ENCODE results near the gene BAZ2B.

The BAZ2B gene

DNA sequence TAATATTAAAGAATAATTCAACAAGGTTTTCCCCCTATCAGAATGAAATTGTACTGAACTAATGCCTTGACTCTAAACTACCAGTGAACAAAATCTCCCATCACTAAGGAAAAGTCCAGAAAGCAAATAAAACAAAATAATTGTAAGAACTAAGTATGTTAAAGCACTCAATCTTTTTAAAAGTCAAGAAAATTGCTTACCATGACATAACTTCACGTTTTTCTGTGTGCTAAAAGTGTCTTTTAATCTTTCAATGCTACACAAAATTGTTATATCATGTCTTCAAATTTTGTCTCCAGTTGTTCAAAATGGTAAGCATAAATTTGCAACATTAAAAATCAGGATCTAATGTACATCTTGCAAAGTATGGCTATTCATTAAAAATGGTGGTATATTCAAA lies 156.1 kb downstream of the BAZ2B start:
- TF ChIP-seq ZNF274 (IDR thresholded peaks at IDR 0.05; ENCODE audit: low read depth, low read length) = no peak
- H3K4me3 ChIP-seq (ENCODE audit: low read length) = no peak overlapping the region

DNA sequence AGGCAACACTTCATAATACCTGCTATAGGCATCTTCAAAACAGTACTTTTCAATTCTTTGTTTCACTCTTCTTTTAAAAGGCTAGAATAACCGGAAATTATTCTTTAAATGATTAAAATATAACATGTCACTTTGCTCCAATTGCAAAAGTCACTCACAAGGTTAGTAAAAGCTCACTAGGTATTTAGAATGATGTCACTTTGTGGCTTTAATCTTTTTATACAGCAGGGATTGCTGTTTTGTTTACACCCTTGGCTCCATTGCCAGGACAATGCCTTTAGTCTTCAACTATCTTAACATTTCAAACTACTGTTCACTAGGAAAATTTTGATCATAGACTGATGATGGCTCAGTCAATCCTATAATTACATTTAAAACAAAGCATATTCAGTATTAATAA lies 157.1 kb downstream of the BAZ2B start:
- H3K4me3 ChIP-seq (ENCODE audit: low read length) = no peak overlapping the region
- no peak for TF ChIP-seq ZNF274 (IDR thresholded peaks at IDR 0.05; ENCODE audit: low read depth, low read length)

DNA sequence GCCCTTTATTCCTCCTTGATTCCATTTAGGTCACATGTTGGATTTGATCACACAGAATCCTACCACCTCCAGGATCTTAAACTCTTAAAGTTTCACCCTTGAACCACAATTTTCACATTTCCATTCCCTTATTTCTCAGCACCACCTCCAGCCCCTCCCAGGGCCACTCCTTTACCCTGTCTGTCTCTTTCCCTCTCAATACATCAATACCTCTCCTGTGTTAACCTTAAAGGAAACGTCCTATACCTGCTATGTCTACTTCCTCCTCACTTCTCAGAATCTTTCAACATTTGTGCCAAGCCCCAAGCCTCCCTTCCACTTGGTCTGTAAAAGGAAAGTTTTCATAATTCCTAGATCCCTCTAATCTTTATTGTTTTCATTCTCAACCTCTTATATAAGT lies 158.8 kb downstream of the BAZ2B start:
- H3K4me3 ChIP-seq (ENCODE audit: low read length) = no peak overlapping the region
- TF ChIP-seq ZNF274 (IDR thresholded peaks at IDR 0.05; ENCODE audit: low read depth, low read length) = no peak

DNA sequence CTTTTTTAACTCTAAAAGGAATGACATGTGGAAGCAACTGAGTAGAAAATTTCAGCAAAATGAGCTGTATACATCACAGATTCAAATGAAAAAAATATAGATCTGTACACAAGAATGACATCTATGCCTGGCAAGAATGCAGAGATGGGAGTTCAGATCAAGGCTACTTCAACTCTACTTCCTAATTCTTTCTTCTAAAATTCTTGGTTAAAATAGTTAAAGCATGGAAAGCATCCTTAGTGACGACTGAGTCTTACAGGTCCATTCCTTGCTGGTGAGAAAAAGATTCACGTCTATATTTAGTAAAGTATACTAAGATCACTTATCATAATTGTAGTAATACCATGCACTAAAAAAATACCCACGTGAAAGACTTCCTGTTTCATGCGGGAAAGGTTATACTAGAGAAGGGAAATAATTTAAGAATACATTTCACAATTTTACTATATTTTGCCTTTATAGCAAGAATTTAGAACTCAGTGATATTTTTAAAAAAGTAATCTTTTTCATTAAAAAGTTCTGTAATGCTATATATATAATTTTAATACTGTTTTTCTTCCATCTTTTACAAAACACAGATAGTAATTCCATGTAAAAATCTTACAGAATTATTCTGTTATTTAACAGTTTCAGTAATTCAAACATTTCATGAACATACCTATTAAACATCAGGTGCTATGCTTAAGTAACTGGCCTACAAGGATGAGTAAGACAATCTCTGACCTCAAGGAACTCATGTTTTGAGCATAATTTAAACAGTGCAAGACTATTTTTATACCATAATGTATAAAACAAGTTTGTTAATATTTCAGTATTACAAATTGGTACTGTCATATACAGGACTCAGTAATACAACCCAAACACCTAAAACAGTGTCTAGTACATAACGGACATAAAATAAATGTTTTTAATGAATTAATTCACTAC lies 159.6 kb downstream of the BAZ2B start:
- no peak overlapping the region for H3K4me3 ChIP-seq (ENCODE audit: low read length)
- TF ChIP-seq ZNF274 (IDR thresholded peaks at IDR 0.05; ENCODE audit: low read depth, low read length) = no peak

DNA sequence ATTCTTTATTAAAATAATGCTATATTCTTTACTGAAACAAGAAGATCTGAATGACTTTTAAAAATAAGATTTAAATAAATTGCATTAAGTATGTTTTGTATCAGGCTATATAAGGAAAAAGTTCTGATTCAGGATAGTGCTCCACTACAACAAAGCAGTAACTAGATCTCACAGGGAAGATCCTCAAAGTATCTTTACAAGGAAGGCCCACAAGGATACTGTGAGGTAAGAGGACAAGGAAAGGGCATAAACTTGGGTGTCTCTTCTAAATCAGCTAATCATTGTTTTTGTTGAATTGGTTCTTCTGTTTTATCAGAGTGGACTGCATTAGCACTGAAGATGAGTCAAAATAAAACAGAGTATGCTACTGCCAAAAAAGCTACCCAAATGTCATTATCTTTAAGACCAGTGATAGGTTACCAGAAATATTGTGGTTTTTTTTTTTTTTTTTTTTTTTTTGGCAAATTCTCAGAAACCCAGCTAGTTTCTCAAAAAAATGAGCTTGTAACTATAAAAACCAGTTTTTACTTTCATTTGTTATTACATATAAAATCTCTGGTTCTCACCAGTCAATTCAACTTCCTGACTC lies 160.9 kb downstream of the BAZ2B start:
- H3K4me3 ChIP-seq (ENCODE audit: low read length) = no peak overlapping the region
- TF ChIP-seq ZNF274 (IDR thresholded peaks at IDR 0.05; ENCODE audit: low read depth, low read length) = no peak

DNA sequence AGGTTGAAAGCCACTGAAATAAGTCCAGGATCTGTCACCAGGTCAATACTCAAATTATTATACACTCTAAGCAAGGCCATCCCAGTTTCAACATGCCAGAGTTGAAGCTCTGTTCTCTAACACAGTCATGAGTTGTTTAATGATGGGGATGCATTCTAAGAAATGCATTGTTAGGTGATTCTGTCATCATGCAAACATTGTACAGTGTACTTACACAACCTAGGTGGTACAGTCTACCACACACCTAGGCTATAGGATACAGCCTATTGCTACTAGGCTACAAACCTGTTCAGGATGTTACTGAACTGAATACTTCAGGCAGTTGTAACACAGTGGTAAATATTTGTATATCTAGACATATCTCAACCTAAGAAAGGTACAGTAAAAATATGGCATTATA lies 162.2 kb downstream of the BAZ2B start:
- TF ChIP-seq ZNF274 (IDR thresholded peaks at IDR 0.05; ENCODE audit: low read depth, low read length) = no peak
- H3K4me3 ChIP-seq (ENCODE audit: low read length) = no peak overlapping the region

DNA sequence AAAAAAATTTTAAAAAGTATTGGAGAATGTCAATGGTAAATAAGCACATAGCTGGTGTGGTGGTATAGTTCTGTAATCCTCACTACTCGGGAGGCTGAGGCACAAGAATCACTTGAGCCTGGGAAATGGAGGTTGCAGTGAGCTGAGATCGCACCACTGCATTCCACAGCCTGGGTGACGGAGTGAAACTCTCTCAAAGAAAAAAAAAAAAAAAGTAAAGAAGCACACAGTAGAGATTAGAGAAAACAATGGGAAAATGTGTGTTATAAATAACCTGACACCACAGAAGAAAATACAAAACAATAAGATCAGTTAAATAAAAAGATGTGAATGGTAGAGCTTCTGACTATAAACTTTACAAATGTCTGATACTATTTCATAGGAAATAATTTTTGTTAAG lies 166.2 kb downstream of the BAZ2B start:
- no peak for TF ChIP-seq ZNF274 (IDR thresholded peaks at IDR 0.05; ENCODE audit: low read depth, low read length)
- no peak overlapping the region for H3K4me3 ChIP-seq (ENCODE audit: low read length)

DNA sequence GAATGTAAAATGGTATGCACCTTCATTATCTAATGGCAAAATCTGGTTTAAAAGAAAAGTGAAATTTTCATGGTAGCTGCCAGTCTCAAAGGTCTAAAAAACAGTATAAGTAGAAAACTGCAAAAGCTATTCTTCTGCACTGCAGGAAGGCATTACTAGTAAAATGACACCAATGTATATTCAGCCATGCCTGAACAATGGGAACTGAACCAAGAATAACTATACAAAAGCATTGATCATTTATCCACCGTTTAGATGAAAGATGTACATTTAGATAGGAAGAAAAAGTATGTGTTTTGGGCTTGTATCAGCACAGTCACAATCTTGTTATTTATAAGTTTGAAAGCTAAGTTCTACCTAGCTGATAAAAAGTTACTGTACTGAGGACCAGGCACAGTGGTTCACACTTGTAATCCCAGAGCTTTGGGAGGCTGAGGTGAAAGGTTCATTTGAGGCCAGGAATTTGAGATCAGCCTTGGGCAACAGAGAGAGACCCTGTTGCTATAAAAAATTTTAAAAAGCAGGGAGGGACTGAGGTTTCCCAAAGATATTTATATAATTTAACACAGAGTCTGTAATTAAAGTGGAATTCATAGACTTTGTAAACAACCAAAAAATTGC lies 166.7 kb downstream of the BAZ2B start:
- no peak for TF ChIP-seq ZNF274 (IDR thresholded peaks at IDR 0.05; ENCODE audit: low read depth, low read length)
- no peak overlapping the region for H3K4me3 ChIP-seq (ENCODE audit: low read length)

DNA sequence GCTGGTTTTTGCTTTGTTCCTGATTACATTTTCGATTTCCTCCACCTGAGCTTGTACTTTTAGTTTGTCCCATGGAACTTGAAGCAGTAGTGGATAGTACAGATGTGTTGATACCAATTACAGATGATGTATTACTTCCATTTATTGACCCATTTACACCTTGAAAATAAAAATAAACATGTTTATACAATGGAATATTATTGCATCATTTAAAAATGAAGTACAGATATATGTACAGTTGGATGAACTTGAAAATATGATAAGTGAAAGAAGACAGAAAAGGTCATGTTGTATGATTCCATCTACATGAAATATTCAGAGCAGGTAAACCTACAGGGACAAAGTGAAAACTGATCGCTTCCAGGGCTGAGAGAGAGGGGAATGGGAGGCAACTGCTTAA lies 169.5 kb downstream of the BAZ2B start:
- no peak for TF ChIP-seq ZNF274 (IDR thresholded peaks at IDR 0.05; ENCODE audit: low read depth, low read length)
- no peak overlapping the region for H3K4me3 ChIP-seq (ENCODE audit: low read length)

DNA sequence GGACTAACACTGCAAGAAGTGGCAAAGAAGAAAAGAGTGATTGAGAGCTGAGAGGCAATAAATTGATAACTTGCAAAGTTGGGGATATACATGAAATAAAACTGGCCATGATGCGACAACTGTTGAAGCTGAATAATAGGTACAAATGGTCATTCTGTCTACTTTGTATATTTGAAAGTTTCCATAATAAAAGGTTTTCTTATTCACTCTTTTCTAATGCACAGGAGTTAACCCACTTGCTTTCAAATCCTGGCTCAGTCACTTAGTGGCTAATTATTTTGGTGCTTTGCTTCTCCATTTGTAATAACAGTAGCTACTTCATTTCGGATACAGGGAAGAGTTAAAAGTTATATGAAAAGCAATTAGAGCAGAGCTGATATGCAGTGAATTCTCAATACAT lies 170.1 kb downstream of the BAZ2B start:
- TF ChIP-seq ZNF274 (IDR thresholded peaks at IDR 0.05; ENCODE audit: low read depth, low read length) = no peak
- no peak overlapping the region for H3K4me3 ChIP-seq (ENCODE audit: low read length)

DNA sequence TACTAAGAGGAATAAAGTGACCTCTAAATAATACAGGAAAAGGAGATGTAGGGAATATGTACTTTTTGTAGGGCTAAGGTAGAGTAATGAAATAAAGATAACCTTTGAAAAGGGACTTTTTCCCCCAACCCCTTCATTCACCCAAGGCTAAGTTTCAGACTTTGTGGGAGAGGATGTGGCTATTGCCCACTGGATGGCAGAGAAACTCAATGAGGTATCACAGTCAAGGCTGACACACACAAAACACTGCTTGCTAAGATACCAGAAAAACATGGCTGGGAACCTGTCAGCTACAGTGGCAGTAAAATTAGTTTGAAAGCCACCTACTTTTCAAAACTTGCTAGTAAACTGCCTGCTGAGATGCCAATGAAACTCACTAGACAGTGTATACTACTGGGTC lies 171.0 kb downstream of the BAZ2B start:
- TF ChIP-seq ZNF274 (IDR thresholded peaks at IDR 0.05; ENCODE audit: low read depth, low read length) = no peak
- no peak overlapping the region for H3K4me3 ChIP-seq (ENCODE audit: low read length)

DNA sequence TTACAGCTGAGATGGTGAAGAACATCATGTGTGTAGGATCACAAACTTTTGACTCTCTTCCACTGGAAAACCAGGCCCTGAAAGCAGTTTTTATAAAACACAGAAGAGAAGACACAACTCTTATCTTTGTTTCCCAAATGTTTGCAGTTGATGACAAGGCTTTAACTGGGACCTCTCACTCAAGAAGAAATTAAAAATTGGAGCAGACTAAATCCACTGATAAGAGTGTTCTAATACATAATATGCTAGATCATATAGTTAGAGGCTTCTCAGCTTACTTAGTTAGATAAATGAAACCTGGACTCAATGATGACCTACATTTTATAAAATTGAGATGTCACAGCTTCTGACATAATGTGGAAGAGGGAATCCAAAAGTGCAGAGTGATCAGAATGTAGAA lies 171.6 kb downstream of the BAZ2B start:
- H3K4me3 ChIP-seq (ENCODE audit: low read length) = no peak overlapping the region
- no peak for TF ChIP-seq ZNF274 (IDR thresholded peaks at IDR 0.05; ENCODE audit: low read depth, low read length)

DNA sequence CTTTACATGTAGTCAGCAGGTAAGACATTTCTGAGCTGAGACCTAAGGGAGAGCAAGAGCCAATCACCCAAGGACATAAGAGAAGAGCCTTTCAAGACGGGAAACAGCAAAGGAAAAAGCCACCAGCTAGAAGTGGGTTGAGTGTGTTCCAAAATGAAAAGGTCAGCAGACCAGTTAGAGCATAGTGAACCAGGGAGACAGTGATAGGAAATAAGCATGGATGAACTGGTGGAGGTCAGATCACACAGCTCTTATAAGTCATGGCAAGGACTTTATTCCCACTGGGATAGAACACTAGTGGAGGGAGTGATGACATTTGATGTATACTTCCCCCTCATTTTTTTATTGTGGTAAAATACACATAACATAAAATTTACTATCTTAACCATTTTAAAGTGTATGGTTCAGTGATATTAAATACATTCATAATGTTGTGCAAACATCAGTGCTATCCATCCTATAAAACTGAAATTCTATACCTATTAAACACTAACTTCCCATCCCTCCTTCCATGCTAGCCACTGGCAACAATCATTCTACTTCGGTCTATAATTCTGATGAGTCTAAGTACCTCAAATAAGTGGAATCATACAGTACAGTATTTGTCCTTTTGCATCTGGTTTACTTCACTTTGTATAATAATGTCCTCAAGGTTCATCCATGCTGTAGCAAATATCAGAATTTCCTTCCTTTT lies 174.0 kb downstream of the BAZ2B start:
- no peak for TF ChIP-seq ZNF274 (IDR thresholded peaks at IDR 0.05; ENCODE audit: low read depth, low read length)
- H3K4me3 ChIP-seq (ENCODE audit: low read length) = no peak overlapping the region

DNA sequence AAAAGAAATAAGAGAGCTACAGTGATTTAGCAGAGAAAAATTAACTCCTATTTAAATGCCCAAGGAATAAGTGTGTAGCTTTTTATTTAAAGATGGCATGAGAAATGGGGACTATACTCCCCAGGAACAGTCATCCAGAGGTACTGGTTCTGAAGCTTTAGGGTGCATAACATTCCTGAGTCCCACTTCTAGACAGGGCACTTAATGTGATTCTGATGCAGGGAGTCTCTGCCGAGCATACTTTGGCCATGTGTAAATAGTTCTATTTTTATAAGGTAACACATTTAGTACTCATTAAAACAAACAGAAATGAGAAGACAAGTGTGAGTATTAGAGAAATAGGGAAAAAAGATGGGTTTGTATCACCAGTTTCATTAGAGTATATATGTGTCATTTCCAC lies 175.2 kb downstream of the BAZ2B start:
- TF ChIP-seq ZNF274 (IDR thresholded peaks at IDR 0.05; ENCODE audit: low read depth, low read length) = no peak
- no peak overlapping the region for H3K4me3 ChIP-seq (ENCODE audit: low read length)

All from GM08714 (cell line).